SH-SY5Y (cell line): ENCODE results near the gene ST3GAL4.

Experiments
- GATA2 ChIP-seq: IDR thresholded peaks from 2 replicates; pipeline ENCODE4 v1.6.1; 2011; ENCODE audit warnings: mild to moderate bottlenecking, low read depth, low read length
- GATA3 ChIP-seq: IDR thresholded peaks from 2 replicates; pipeline ENCODE4 v1.6.1; 2011; ENCODE audit warnings: low read depth, mild to moderate bottlenecking, low read length, moderate library complexity

- TF ChIP-seq GATA2, result no peak
- TF ChIP-seq GATA3, result no peak
Measured at GRCh38 chr11:126329644-126330211, 25.8 kb upstream of the ST3GAL4 start.
